GM19025 (cell line): ENCODE data around the gene AKT2.
"Not testable (repeated sequence)": the region's sequence is repeated elsewhere in the genome, so short reads cannot be mapped to it uniquely, and the experiment has no call there.

Source experiments
- ATAC-seq: cut with Tn5 transposase; IDR thresholded peaks from one replicate; pipeline ENCODE4 v1.9.1; 2021; ENCODE audit warnings: mild to moderate bottlenecking, low read depth, moderate library complexity; ENCODE audit not compliant: unreplicated experiment

AKT2 gene

DNA sequence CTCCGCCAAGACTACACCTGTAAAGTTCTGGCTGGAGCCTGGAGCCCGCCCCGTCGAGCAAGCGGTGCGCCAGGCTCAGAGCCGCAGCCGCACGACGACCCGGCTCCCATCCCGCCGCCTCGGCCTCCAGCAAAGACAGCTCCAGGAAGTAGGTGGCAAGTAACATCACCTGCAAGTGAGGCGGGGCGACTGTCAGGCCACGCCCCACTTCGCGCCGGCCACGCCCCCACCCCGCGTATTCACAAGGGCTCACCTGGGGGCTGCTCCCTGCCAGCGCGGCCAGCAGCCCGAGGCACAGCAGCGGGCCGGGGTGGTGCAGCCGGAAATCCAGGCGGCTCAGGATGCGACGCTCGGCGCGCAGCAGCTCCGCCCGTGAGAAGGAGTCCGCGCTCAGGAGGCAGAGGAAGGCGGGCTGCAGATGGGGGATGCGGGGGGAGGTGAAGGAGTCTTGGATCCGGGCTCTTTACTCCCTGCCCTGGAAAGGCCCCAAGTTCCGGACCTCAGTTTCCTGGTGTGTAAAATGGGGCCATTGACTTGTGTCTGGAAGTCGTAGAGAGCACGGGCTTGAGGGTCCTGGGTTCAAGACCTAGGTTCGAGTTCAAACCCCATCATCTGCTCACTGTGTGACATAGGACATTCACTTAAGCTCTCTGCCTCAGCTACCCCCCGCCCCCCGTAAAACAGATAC lies 61.9 kb downstream of the AKT2 start:
- ATAC-seq = no peak

DNA sequence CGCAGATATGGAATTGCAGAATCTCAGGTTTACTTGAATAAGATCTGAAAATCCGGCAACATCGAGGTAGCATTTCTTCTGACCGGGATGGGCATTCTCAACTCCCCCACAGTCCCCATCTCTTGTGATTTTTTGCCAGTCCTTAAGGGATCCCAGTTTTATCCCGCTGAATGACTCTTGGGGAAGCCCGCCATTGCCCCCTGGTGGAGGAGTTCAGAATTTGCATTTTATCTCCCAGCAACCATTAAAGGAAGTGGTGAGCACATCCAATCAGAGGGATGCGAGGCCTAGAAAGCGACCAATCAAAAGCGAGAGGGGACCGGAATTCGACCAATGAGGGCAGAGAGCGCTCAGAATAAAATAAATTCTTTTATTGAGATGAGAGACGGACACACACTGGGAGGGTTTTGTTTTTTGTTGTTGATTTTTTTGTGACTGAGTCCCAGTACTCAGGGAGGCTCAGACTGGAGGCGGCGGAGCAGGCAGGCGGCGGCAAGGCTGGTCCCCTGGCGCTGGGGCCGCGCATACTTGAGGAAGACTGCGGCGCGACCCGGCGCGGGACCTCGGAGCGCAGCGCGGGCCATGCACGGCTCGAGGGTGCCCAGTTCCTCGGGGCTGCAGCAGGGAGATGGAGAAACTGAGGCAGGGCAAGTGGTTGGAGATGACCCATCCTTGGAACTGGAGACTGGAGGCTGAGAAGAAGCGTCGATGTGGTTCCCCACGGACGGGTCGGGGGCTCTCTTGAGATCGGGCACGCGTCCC lies 63.1 kb downstream of the AKT2 start:
- no peak for ATAC-seq

DNA sequence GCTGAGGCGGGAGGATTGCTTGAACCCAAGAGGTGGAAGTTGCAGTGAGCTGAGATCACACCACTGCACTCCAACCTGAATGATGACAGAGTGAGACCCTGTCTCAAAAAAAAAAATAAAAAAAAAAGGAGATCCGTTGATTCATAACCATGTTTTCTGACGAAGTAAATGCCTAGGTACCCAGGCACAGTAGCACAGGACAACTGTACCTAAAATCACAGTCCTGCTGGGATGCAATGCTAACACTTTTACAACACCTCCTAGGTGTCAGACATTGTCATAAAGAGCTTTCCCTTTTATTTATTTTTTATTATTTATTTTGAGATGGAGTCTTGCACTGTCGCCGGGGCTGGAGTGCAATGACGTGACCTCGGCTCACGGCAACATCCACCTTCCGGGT lies 64.5 kb downstream of the AKT2 start:
- no peak for ATAC-seq

DNA sequence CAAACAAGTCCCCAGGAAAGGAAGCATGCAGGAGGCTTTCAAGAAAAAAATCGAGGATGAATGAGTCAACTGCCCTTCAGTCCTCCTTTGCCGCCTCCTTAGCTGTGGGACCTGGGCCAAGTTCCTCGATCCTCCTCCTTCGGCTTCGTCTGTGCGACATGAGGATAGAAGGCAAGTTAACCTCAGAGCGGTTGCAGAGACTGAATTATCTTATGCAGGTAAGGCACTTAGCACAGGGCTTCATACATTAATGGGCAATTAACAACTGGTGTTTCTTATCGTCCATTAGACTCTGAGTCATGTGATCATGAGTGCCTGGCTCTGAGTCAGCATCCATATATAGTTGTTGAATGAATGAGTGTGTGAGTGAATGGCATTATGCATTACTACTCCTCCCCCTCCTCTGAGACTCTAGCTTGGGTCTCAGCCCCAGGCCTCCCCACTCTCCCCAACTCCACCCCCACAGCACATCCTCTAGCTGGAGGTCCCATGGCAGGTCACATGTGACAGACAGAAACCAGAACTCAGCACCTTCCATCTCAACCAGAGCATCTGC lies 65.3 kb downstream of the AKT2 start:
- ATAC-seq = no peak

DNA sequence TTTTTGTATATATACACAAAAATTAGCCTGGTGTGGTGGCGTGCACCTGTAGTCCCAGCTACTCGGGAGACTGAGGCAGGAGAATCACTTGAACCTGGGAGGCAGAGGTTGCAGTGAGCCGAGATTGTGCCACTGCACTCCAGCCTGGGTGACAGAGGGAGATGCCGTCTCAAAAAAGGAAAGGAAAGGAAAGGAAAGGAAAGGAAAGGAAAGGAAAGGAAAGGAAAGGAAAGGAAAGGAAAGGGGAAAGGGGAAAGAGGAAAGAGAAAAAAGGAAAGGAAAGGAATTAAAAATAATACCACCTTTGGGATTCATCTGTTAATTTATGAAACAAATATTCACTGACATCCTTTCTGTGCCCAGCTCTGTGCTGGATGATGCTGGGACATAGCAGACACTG lies 66.1 kb downstream of the AKT2 start:
- ATAC-seq = not testable (repeated sequence)

DNA sequence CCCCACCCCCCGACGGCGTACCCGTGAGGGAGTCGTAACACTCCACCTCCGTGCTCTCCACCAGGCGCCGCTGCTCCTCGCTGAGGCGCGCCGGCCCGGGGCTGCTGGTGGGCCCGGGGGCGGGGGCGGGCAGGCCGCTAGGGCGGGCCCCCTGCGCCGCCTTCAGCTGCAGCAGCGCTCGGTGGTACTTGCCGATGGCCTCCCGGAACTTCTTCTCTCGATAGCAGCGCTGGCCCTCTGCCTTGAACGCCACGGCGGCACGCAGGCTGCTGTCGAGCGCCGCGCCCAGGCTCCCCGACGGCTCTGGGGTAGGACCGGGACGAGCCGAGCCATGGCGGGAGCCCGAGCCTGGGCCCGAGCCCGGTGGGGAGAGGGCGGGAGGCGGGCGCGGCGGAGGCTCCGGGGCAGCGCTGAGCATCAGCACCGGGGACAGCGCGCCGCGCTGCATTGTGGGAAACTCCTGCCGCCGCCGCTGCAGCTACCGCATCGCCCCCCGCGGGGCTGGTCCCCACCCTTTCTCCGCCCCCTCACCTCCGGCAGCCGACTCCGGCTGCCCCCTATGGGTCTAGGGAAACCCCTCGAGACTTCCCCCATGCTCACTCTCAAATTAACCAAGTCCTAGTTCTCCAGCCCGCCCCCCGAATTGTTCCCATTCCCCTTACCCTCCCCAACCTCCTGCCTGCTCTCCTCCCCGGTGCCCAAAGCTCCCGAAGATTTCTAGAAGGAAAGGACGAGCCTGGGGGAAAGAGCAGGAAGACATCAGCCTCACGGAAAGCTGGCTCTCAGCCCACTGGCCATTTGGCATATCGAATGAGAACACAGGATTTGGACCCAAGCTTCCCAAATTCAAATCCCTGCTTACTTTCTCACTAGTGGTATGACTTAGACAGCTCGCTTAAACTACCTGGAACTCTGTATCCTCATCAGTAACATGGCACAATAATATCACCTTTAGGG lies 66.9 kb downstream of the AKT2 start, which contains the start of gene TTC9B:
Gene TTC9B, minus strand, starts transcription at position 451 of the 957 bp plus-strand sequence. Its CDS starts 3 bp downstream, at position 448.
- ATAC-seq = no peak

- ATAC-seq = no peak
Measured at GRCh38 chr19:40217027-40217810, 67.9 kb downstream of the AKT2 start.

- no peak for ATAC-seq
Measured at GRCh38 chr19:40216777-40217026, 68.4 kb downstream of the AKT2 start.

DNA sequence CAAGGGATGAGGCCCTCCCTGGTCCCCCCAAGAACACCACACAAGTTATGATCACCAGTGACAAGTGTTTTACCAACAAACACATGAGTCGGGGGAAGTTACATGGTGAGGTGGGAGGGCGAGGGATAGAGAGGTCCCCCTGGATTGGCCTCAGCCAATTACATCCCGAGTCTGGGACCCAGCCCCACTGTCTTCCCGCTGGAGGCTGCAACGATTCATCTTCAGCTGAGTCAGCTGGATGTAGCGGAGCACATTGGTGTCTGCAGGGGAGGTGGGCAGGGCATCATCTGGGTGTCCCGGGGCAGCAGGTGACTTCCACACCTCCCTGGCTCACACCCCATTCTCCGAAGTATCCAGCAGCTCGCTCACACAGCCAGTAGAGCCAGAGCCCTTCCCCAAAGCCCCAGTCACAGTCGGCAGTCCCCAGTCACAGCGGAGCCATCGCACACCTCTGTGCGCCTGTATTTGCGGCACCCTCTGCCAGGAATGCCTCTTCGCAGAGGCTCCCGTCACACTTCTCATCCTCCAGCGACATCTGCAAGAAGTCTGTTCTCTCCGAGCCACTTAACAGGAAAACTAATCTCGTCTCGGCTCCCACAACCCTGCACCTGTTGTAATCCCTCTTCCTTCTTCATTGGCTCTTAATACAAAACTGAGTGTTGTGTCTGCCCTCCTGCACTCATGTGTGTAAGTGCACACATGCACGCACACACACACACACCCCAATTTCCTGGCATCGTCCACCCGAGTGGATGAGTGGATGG lies 69.0 kb downstream of the AKT2 start:
- no peak for ATAC-seq

GRCh38 chr19:40214936-40215335 lies 70.2 kb downstream of the AKT2 start:
- no peak for ATAC-seq

- ATAC-seq = no peak
Measured at GRCh38 chr19:40213882-40214570, 71.1 kb downstream of the AKT2 start.

- ATAC-seq = no peak
Measured at GRCh38 chr19:40213251-40213829, 71.8 kb downstream of the AKT2 start.

DNA sequence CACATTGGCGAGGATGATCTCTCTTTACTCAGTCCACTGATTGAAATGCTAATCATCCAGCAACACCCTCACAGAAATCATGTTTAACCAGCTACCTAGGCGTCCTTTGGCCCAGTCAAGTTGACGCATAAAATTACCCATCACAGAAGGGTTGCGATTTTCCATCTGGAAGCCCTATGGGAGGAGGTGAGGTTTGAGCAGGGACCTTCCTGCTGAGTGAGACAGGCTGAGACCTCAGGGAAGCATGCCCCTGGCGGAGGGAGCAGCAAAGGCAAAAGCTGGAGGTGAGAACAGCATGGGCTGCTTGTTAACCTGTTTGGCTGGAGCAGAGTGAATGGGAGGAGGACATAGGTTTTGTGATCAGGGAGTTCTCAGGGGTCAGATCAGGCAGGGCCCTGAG lies 74.3 kb downstream of the AKT2 start:
- no peak for ATAC-seq

DNA sequence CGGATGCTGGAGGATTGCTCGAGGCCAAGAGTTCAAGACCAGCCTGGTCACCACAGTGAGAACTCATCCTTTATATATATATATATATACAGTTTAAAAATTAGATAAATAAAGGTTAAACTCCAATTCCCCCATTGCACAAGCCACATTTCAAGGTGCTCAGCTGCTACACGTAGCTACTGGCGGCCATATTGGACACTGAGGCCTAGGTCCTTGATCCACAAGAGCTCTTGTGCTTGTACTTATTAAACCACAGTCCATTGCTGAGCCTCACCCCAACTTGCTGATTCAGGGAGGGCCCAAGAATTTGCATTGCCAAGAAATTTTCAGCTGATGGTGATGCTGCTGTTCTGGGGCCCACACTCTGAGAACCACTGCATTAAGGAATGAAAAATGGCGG lies 76.5 kb downstream of the AKT2 start:
- ATAC-seq = no peak

DNA sequence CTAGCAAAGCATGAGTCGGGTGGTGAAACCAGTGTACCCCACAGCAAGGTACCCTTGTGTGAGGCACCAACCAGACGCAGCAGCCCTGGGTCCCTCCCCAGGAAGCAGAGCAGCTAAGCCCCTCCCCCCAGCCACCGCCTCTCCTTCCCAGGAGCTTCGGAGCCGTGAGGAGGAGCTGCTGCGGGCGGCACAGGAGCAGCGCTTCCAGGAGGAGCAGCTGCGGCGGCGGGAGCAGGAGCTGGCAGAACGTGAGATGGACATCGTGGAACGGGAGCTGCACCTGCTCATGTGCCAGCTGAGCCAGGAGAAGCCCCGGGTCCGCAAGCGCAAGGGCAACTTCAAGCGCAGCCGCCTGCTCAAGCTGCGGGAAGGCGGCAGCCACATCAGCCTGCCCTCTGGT lies 79.4 kb downstream of the AKT2 start:
- ATAC-seq = no peak

GRCh38 chr19:40204381-40204780 lies 80.8 kb downstream of the AKT2 start:
- no peak for ATAC-seq

DNA sequence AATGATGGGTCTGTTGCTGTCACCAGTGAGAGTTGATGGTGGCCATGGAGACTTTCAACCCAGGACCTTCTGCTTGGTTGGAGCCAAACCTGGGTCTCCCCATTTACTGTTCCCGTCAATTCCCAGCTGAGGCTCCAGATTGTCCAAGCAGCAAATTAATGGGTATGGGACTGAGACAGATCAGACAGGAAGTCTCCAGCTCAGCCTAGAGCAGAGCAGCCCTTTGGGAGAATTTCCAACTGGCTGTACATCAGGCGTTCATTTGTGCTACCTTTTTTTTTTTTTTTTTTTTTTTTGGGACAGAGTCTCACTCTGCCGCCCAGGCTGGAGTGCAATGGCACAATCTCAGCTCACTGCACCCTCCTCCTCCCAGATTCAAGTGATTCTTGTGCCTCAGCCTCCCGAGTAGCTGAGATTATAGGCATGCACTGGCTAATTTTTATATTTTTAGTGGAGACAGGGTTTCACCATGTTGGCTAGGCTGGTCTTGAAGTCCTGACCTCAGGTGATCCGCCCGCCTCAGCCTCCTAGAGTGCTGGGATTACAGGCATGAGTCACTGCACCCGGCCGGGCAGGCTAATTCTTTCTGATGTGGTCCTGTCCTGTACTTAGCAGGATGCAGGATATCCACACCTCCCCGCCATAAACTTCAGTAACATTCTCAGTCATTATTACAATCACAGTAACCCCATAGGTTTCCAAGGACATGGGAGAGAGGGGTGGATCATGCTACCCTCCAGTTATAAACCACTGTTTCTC lies 84.6 kb downstream of the AKT2 start:
- no peak for ATAC-seq
